Effector CD8-positive, alpha-beta T cell (primary cell): Measurements from ENCODE around the gene ZNF865.
"Not testable (repeated sequence)": the region's sequence is repeated elsewhere in the genome, so short reads cannot be mapped to it uniquely, and the experiment has no call there.

Source experiments
- DNase-seq: peaks from one replicate; lab custom pipeline; 2025; lab: John Stamatoyannopoulos, UW
- total RNA-seq, 4 experiments: gene quantifications; one replicate each; lab custom pipeline; 2026; lab: John Stamatoyannopoulos, UW

ZNF865 gene
- total RNA-seq: 7.4 to 13.1 (median 9.7) reads per million in 4 experiments

GRCh38 chr19:55605637-55606470, at the start of gene ZNF865:
ZNF865 (plus strand) TSS chr19:55605647; CDS start chr19:55613619, 7,972 bp downstream.
- DNase-seq: peak; percentile 59

GRCh38 chr19:55559684-55560083, 45.8 kb upstream of the ZNF865 start:
- DNase-seq: no peak

- DNase-seq: no peak
These were observed 42.2 kb upstream of the ZNF865 start for GRCh38 chr19:55563261-55563690.

GRCh38 chr19:55566823-55567222, 38.6 kb upstream of the ZNF865 start:
- no peak for DNase-seq

GRCh38 chr19:55567708-55568328, 37.6 kb upstream of the ZNF865 start:
- no peak for DNase-seq

- not testable (repeated sequence) for DNase-seq
These were observed 36.0 kb upstream of the ZNF865 start for GRCh38 chr19:55569477-55569876.

GRCh38 chr19:55573929-55574328, 31.5 kb upstream of the ZNF865 start:
- DNase-seq: not testable (repeated sequence)

GRCh38 chr19:55576746-55577145, 28.7 kb upstream of the ZNF865 start:
- no peak for DNase-seq

- DNase-seq: no peak
These were observed 27.3 kb upstream of the ZNF865 start for GRCh38 chr19:55578031-55578760.

GRCh38 chr19:55578761-55579747, 26.4 kb upstream of the ZNF865 start:
- DNase-seq: no peak

GRCh38 chr19:55579766-55580621, 25.5 kb upstream of the ZNF865 start:
- DNase-seq: no peak

- DNase-seq: peak; percentile 54
These were observed 24.8 kb upstream of the ZNF865 start, which contains the start of gene ZNF579 for GRCh38 chr19:55580628-55581144. ZNF579 (minus strand) TSS chr19:55580848; CDS start chr19:55579639, 1,209 bp downstream.

GRCh38 chr19:55581145-55581822, 24.2 kb upstream of the ZNF865 start:
- no peak for DNase-seq

GRCh38 chr19:55581823-55582223, 23.6 kb upstream of the ZNF865 start:
- DNase-seq: no peak

GRCh38 chr19:55582284-55582683, 23.2 kb upstream of the ZNF865 start:
- DNase-seq: not testable (repeated sequence)

- not testable (repeated sequence) for DNase-seq
These were observed 21.6 kb upstream of the ZNF865 start for GRCh38 chr19:55583897-55584296.

- no peak for DNase-seq
These were observed 20.6 kb upstream of the ZNF865 start for GRCh38 chr19:55584871-55585270.

- peak; percentile 51 for DNase-seq
These were observed 19.6 kb upstream of the ZNF865 start for GRCh38 chr19:55585658-55586339.
